NCI-H774 (cell line): ENCODE measurements around the gene COL8A2.
"Not testable (repeated sequence)": the region's sequence is repeated elsewhere in the genome, so short reads cannot be mapped to it uniquely, and the experiment has no call there.

Experiments used
- DNase-seq: peaks from one replicate; lab custom pipeline; 2025; lab: John Stamatoyannopoulos, UW

Gene COL8A2

GRCh38 chr1:36125129-36125991 is at the start of gene COL8A2:
Gene COL8A2 (minus strand): TSS chr1:36125222. CDS start chr1:36100242, 24,980 bp downstream.
- DNase-seq: no peak

GRCh38 chr1:36174713-36175112 is 49.7 kb upstream of the COL8A2 start:
- DNase-seq: no peak

- DNase-seq: no peak
These were observed 48.0 kb upstream of the COL8A2 start for GRCh38 chr1:36172983-36173382.

GRCh38 chr1:36172017-36172747 is 47.2 kb upstream of the COL8A2 start:
- DNase-seq: no peak

- no peak for DNase-seq
These were observed 45.8 kb upstream of the COL8A2 start for GRCh38 chr1:36170643-36171412.

GRCh38 chr1:36168514-36168913 is 43.5 kb upstream of the COL8A2 start:
- no peak for DNase-seq

- DNase-seq: no peak
These were observed 42.2 kb upstream of the COL8A2 start for GRCh38 chr1:36166938-36167905.

- DNase-seq: no peak
These were observed 41.1 kb upstream of the COL8A2 start for GRCh38 chr1:36166136-36166535.

- DNase-seq: no peak
These were observed 40.1 kb upstream of the COL8A2 start for GRCh38 chr1:36165145-36165544.

- DNase-seq: no peak
These were observed 39.3 kb upstream of the COL8A2 start for GRCh38 chr1:36164361-36164760.

- DNase-seq: no peak
These were observed 38.4 kb upstream of the COL8A2 start for GRCh38 chr1:36163426-36163825.

GRCh38 chr1:36162680-36163239 is 37.7 kb upstream of the COL8A2 start:
- DNase-seq: no peak

- no peak for DNase-seq
These were observed 36.9 kb upstream of the COL8A2 start for GRCh38 chr1:36161641-36162531.

- DNase-seq: no peak
These were observed 36.0 kb upstream of the COL8A2 start for GRCh38 chr1:36160949-36161485.

- DNase-seq: no peak
These were observed 35.4 kb upstream of the COL8A2 start for GRCh38 chr1:36160388-36160948.

- DNase-seq: no peak
These were observed 34.8 kb upstream of the COL8A2 start for GRCh38 chr1:36159614-36160387.

- DNase-seq: not testable (repeated sequence)
These were observed 33.8 kb upstream of the COL8A2 start for GRCh38 chr1:36158827-36159252.
